MM.1S (cell line): ENCODE measurements around the gene PLSCR1.
"Not testable (repeated sequence)": the region's sequence is repeated elsewhere in the genome, so short reads cannot be mapped to it uniquely, and the experiment has no call there.

Experiments used
- DNase-seq: peaks from one replicate; pipeline ENCODE4 v3.0.0-alpha.2; 2015
- H2AFZ ChIP-seq: fragments of 300-600 bp; sonication (generic); 2 replicates; pipeline ENCODE4 v1.6.0; 2016; ENCODE audit warnings: antibody characterized with exemption, low read length
- H3F3A ChIP-seq: fragments of 300-600 bp; sonication (generic); 2 replicates; pipeline ENCODE4 v1.6.1; 2016; ENCODE audit warnings: mild to moderate bottlenecking, antibody characterized with exemption, low read length, moderate library complexity, mixed read lengths; ENCODE audit not compliant: insufficient read depth
- H3K27ac ChIP-seq: fragments of 300-600 bp; sonication (generic); 2 replicates; pipeline ENCODE4 v1.5.1; 2016; ENCODE audit warnings: mild to moderate bottlenecking, low read length
- H3K27me3 ChIP-seq: fragments of 300-600 bp; sonication (generic); replicated peaks from 2 replicates; pipeline ENCODE4 v1.6.0; 2016; ENCODE audit warnings: low read length; ENCODE audit not compliant: insufficient read depth
- H3K36me3 ChIP-seq: fragments of 300-600 bp; sonication (generic); replicated peaks from 2 replicates; pipeline ENCODE4 v1.6.1; 2016; ENCODE audit warnings: mild to moderate bottlenecking, low read length, mixed read lengths; ENCODE audit not compliant: insufficient read depth
- H3K4me1 ChIP-seq: fragments of 300-600 bp; sonication (generic); 2 replicates; pipeline ENCODE4 v1.6.1; 2016; ENCODE audit warnings: low read length, mixed read lengths
- H3K4me2 ChIP-seq: fragments of 300-600 bp; sonication (generic); 2 replicates; pipeline ENCODE4 v1.6.0; 2016; ENCODE audit warnings: low read depth, low read length
- H3K4me3 ChIP-seq: fragments of 300-600 bp; sonication (generic); 2 replicates; pipeline ENCODE4 v1.5.1; 2016; ENCODE audit warnings: low read length, mixed read lengths
- H3K79me2 ChIP-seq: fragments of 300-600 bp; sonication (generic); 2 replicates; pipeline ENCODE4 v1.6.1; 2016; ENCODE audit warnings: mixed run types, low read length, mixed read lengths
- H3K9ac ChIP-seq: fragments of 300-600 bp; sonication (generic); 2 replicates; pipeline ENCODE4 v1.6.1; 2016; ENCODE audit warnings: low read length, mixed read lengths
- H3K9me2 ChIP-seq: fragments of 300-600 bp; sonication (generic); replicated peaks from 2 replicates; pipeline ENCODE4 v1.6.1; 2016; ENCODE audit warnings: mild to moderate bottlenecking, low read length, mixed read lengths; ENCODE audit not compliant: insufficient read depth
- H3K9me3 ChIP-seq: fragments of 300-600 bp; sonication (generic); replicated peaks from 2 replicates; pipeline ENCODE4 v1.6.1; 2016; ENCODE audit warnings: mild to moderate bottlenecking, low read length, mixed read lengths; ENCODE audit not compliant: insufficient read depth
- H4K20me1 ChIP-seq: fragments of 300-600 bp; sonication (generic); 2 replicates; pipeline ENCODE4 v1.6.1; 2016; ENCODE audit warnings: mild to moderate bottlenecking, low read length, moderate library complexity, mixed read lengths; ENCODE audit not compliant: insufficient read depth
- EZH2 ChIP-seq: fragments of 300-600 bp; sonication (generic); optimal IDR thresholded peaks from 2 replicates; pipeline ENCODE3; 2017; ENCODE audit warnings: low read depth, mild to moderate bottlenecking, antibody characterized with exemption, low read length, mixed read lengths
- EZH2phosphoT487 ChIP-seq: fragments of 300-600 bp; sonication (generic); IDR thresholded peaks from 2 replicates; pipeline ENCODE4 v1.6.1; 2018; ENCODE audit warnings: antibody characterized with exemption, low read length
- TF ChIP-seq, protein P1 (sequence below): fragments of 300-600 bp; sonication (generic); IDR thresholded peaks from 2 replicates; pipeline ENCODE4 v1.5.1; 2016; ENCODE audit warnings: antibody characterized with exemption, low read length, mixed read lengths

PLSCR1 gene

DNA sequence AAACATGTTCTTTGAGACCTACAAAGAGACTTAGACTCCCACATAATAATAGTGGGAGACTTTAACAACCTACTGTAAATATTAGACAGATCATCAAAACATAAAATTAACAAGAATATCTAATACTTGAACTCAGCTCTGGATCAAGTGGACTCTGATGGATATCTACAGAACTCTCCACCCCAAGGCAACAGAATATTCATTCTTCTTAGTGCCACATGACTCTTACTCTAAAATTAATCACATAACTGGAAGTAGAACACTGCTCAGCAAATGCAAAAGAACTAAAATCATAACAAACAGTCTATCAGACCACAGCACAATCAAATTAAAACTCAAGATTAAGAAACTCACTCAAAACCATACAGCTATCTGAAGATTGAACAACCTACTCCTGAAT lies 59.1 kb downstream of the PLSCR1 start:
- no peak overlapping the region for H2AFZ ChIP-seq
- no peaks in the 10 kb centered on the region for H4K20me1 ChIP-seq
- H3K27ac ChIP-seq = no peak overlapping the region
- H3K27me3 ChIP-seq = no peaks in the 10 kb centered on the region
- H3K9me3 ChIP-seq = no peaks in the 10 kb centered on the region
- no peaks in the 10 kb centered on the region for H3K79me2 ChIP-seq
- H3K4me1 ChIP-seq = no peaks in the 10 kb centered on the region
- no peaks in the 10 kb centered on the region for H3K9me2 ChIP-seq
- TF ChIP-seq EZH2phosphoT487 = no peak
- no peak for TF ChIP-seq EZH2
- TF ChIP-seq, protein P1, sequence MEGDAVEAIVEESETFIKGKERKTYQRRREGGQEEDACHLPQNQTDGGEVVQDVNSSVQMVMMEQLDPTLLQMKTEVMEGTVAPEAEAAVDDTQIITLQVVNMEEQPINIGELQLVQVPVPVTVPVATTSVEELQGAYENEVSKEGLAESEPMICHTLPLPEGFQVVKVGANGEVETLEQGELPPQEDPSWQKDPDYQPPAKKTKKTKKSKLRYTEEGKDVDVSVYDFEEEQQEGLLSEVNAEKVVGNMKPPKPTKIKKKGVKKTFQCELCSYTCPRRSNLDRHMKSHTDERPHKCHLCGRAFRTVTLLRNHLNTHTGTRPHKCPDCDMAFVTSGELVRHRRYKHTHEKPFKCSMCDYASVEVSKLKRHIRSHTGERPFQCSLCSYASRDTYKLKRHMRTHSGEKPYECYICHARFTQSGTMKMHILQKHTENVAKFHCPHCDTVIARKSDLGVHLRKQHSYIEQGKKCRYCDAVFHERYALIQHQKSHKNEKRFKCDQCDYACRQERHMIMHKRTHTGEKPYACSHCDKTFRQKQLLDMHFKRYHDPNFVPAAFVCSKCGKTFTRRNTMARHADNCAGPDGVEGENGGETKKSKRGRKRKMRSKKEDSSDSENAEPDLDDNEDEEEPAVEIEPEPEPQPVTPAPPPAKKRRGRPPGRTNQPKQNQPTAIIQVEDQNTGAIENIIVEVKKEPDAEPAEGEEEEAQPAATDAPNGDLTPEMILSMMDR = no peak
- H3K36me3 ChIP-seq = no peaks in the 10 kb centered on the region
- H3F3A ChIP-seq = no peaks in the 10 kb centered on the region
- H3K4me2 ChIP-seq = no peak overlapping the region
- DNase-seq = no peak
- H3K4me3 ChIP-seq = no peak overlapping the region
- no peak overlapping the region for H3K9ac ChIP-seq

DNA sequence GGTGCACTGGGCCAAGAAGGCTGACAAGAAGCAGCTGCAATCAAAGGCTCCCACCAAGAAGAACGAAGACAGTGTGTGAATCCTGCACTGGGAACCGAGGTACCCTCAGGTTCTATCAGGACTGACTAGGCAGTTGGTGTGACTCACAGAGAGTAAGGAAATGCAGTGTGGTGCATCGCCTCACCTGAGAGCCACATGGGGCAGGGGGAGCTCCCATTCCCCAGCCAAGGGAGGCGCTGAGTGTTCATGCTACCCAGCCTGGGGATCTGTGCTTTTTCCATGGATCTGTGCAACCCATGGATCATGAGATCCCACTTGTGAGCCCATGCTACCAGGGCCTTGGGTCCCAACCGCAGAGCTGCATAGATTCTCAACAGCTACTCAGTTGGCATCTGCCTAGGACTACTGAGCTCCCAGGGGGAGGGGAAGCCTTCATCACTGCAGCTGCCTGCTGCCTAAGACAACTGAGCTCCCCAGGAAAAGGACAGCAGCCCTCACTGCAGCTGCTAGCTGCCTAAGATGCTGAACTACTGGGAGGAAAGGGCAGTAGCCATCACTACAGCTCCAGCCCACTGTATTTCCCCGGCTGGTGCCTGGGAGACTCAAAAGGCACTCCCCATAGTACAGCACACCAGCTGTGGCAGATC lies 68.2 kb downstream of the PLSCR1 start:
- H3K27ac ChIP-seq = no peak overlapping the region
- no peaks in the 10 kb centered on the region for H3K9me3 ChIP-seq
- no peak overlapping the region for H3K4me2 ChIP-seq
- H4K20me1 ChIP-seq = no peaks in the 10 kb centered on the region
- DNase-seq = no peak
- H3K79me2 ChIP-seq = no peaks in the 10 kb centered on the region
- H3K36me3 ChIP-seq = no peaks in the 10 kb centered on the region
- no peak overlapping the region for H2AFZ ChIP-seq
- H3K4me1 ChIP-seq = no peaks in the 10 kb centered on the region
- H3K4me3 ChIP-seq = no peak overlapping the region
- no peaks in the 10 kb centered on the region for H3K27me3 ChIP-seq
- H3F3A ChIP-seq = no peaks in the 10 kb centered on the region
- TF ChIP-seq, protein P1 = no peak
- no peak for TF ChIP-seq EZH2
- TF ChIP-seq EZH2phosphoT487 = no peak
- H3K9ac ChIP-seq = no peak overlapping the region
- no peaks in the 10 kb centered on the region for H3K9me2 ChIP-seq

DNA sequence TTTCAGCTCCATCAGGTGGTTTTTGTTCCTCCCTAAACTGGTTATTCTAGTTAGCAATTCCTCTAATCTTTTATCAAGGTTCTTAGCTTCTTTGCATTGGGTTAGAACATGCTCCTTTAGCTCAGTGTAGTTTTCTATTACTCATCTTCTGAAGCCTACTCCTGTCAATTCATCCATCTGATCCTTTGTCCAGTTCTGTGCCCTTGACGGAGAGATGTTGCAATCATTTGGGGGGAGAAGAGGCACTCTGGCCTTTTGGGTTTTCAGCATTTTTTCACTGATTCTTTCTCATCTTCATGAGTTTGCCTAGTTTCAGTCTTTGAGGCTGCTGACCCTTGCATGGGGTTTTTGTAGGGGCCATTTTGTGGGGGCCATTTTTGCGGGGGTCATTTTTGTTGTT lies 69.4 kb downstream of the PLSCR1 start:
- not testable (repeated sequence) for H3K36me3 ChIP-seq, H3K27ac ChIP-seq, H3K9ac ChIP-seq, H2AFZ ChIP-seq, DNase-seq, H3K4me3 ChIP-seq, H3K27me3 ChIP-seq, H4K20me1 ChIP-seq, H3K4me1 ChIP-seq, H3K9me3 ChIP-seq, H3K9me2 ChIP-seq, H3K4me2 ChIP-seq, H3F3A ChIP-seq, H3K79me2 ChIP-seq

DNA sequence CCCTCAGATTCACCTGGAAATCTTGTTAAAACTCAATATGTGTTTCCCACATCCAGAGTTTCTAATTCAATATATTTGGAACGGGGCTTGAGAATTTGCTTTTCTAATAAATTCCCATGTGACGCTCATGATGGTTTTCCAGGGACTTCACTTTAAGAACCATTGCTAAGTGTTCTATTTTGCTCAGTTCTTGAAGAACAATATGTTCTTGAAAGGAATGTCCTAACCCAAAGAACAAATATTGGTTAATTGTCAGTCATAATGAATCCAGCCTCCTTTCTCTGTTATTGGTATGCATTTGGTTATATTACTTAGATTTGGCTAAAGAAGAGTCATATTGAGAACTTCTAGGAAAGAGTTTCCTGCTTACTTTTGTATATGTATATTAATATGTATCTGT lies 70.7 kb downstream of the PLSCR1 start:
- Histone ChIP-seq H3K27ac (no peak overlapping the region), H3K4me3 (no peak overlapping the region), H3K27me3 (no peaks in the 10 kb centered on the region), H3K9me2 (no peaks in the 10 kb centered on the region), H3K9me3 (no peaks in the 10 kb centered on the region), H3K79me2 (no peaks in the 10 kb centered on the region), H4K20me1 (no peaks in the 10 kb centered on the region), H3K4me2 (no peak overlapping the region), H3K4me1 (no peaks in the 10 kb centered on the region), H3K36me3 (no peaks in the 10 kb centered on the region), H3F3A (no peaks in the 10 kb centered on the region), H2AFZ (no peak overlapping the region), H3K9ac (no peak overlapping the region)
- no peak for DNase-seq
- TF ChIP-seq, protein P1 = no peak
